Measurements from ENCODE around the gene EAF1.

GRCh38 chr3:15486979-15487378, 59.6 kb downstream of the EAF1 start:
- TF ChIP-seq ZNF513 (tag by site-specific recombination; IDR thresholded peaks at IDR 0.05) (no peak), YY1 (tag by site-specific recombination; IDR thresholded peaks at IDR 0.05) (no peak), ZFHX2 (tag by site-specific recombination; conservative IDR thresholded peaks at IDR 0.05) (peak; percentile 37), GLIS1 (tag by site-specific recombination; IDR thresholded peaks at IDR 0.05) (no peak)
